ENCODE data around the gene MANF.

DNA sequence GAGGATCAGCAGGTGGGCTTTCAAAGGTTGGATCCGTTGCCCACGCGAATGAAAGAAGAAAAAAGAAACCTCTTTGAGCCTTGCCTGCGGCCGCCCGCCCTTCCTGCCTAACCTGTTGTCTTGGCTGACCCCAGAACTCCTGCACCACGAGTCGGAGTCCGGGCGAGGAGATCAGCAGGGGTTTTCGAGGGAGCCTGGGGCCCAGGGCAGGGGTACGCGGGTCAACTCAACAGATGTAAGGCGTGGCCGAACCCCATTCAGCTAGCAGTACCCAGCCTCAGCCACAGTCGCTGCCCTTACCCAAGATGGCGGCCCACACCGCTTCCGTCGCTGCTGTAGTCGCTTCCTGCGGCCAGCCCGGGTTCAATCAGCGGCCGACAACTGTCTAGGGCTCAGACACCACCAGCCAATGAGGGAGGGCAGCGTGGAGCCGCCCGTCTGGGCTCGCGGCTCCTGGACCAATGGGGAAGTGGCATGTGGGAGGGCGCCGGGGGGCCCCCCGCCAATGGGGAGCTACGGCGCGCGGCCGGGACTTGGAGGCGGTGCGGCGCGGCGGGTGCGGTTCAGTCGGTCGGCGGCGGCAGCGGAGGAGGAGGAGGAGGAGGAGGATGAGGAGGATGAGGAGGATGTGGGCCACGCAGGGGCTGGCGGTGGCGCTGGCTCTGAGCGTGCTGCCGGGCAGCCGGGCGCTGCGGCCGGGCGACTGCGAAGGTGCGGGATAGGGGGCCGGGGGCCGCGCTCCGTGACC lies at the start of gene MANF:
- TF ChIP-seq, protein P1, sequence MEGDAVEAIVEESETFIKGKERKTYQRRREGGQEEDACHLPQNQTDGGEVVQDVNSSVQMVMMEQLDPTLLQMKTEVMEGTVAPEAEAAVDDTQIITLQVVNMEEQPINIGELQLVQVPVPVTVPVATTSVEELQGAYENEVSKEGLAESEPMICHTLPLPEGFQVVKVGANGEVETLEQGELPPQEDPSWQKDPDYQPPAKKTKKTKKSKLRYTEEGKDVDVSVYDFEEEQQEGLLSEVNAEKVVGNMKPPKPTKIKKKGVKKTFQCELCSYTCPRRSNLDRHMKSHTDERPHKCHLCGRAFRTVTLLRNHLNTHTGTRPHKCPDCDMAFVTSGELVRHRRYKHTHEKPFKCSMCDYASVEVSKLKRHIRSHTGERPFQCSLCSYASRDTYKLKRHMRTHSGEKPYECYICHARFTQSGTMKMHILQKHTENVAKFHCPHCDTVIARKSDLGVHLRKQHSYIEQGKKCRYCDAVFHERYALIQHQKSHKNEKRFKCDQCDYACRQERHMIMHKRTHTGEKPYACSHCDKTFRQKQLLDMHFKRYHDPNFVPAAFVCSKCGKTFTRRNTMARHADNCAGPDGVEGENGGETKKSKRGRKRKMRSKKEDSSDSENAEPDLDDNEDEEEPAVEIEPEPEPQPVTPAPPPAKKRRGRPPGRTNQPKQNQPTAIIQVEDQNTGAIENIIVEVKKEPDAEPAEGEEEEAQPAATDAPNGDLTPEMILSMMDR (IDR thresholded peaks at IDR 0.05; ENCODE audit: low read length): no peak
- TF ChIP-seq EZH2 (optimal IDR thresholded peaks at IDR 0.05; ENCODE audit: low read depth, low read length): no peak
